ENCODE data around the gene GLTP.

Gene GLTP

GRCh38 chr12:109835827-109836226 lies 44.5 kb downstream of the GLTP start:
- Histone ChIP-seq H3K4me3 (ENCODE audit: low read length) (no peak overlapping the region), H3K27me3 (ENCODE audit: control insufficient read depth, insufficient read depth, low read length) (peaks cover 4% of the 10 kb centered on the region), H3K9me3 (ENCODE audit: control insufficient read depth, low read depth, low read length) (no peaks in the 10 kb centered on the region), H3K27ac (ENCODE audit: low read length) (no peak overlapping the region), H3K36me3 (ENCODE audit: control insufficient read depth, low read depth, low read length) (no peaks in the 10 kb centered on the region), H3K9ac (ENCODE audit: low read length) (no peak overlapping the region), H3K4me1 (ENCODE audit: control insufficient read depth, low read depth, low read length) (no peaks in the 10 kb centered on the region)

- Histone ChIP-seq H3K4me3 (ENCODE audit: low read length) (peak within 1 kb of the TSS; percentile 46), H3K9ac (ENCODE audit: low read length) (no peak within 1 kb of the TSS), H3K9me3 (ENCODE audit: control insufficient read depth, low read depth, low read length) (no peaks in the 10 kb centered on the region), H3K4me1 (ENCODE audit: control insufficient read depth, low read depth, low read length) (no peaks in the 10 kb centered on the region), H3K36me3 (ENCODE audit: control insufficient read depth, low read depth, low read length) (no peaks in the 10 kb centered on the region), H3K27ac (ENCODE audit: low read length) (no peak within 1 kb of the TSS), H3K27me3 (ENCODE audit: control insufficient read depth, insufficient read depth, low read length) (peaks cover 4% of the 10 kb centered on the region)
Measured at GRCh38 chr12:109833307-109834189, 46.8 kb downstream of the GLTP start, which contains the start of gene TRPV4. TSS of gene TRPV4 (minus strand) at chr12:109833398. CDS start at chr12:109814796, 18,602 bp downstream.

- H3K36me3 ChIP-seq (ENCODE audit: control insufficient read depth, low read depth, low read length), result no peaks in the 10 kb centered on the region
- no peaks in the 10 kb centered on the region for H3K9me3 ChIP-seq (ENCODE audit: control insufficient read depth, low read depth, low read length)
- peaks cover 4% of the 10 kb centered on the region for H3K27me3 ChIP-seq (ENCODE audit: control insufficient read depth, insufficient read depth, low read length)
- no peak overlapping the region for H3K27ac ChIP-seq (ENCODE audit: low read length)
- no peaks in the 10 kb centered on the region for H3K4me1 ChIP-seq (ENCODE audit: control insufficient read depth, low read depth, low read length)
- H3K4me3 ChIP-seq (ENCODE audit: low read length), result peak overlapping the region; percentile 46
- H3K9ac ChIP-seq (ENCODE audit: low read length), result no peak overlapping the region
Measured at GRCh38 chr12:109832541-109833306, 47.6 kb downstream of the GLTP start.

- Histone ChIP-seq H3K4me1 (ENCODE audit: control insufficient read depth, low read depth, low read length) (no peaks in the 10 kb centered on the region), H3K9ac (ENCODE audit: low read length) (no peak overlapping the region), H3K27ac (ENCODE audit: low read length) (no peak overlapping the region), H3K9me3 (ENCODE audit: control insufficient read depth, low read depth, low read length) (no peaks in the 10 kb centered on the region), H3K27me3 (ENCODE audit: control insufficient read depth, insufficient read depth, low read length) (peaks cover 4% of the 10 kb centered on the region), H3K4me3 (ENCODE audit: low read length) (no peak overlapping the region), H3K36me3 (ENCODE audit: control insufficient read depth, low read depth, low read length) (no peaks in the 10 kb centered on the region)
Measured at GRCh38 chr12:109831929-109832328, 48.4 kb downstream of the GLTP start.

- no peak overlapping the region for H3K27ac ChIP-seq (ENCODE audit: low read length)
- H3K4me3 ChIP-seq (ENCODE audit: low read length), result no peak overlapping the region
- no peaks in the 10 kb centered on the region for H3K9me3 ChIP-seq (ENCODE audit: control insufficient read depth, low read depth, low read length)
- H3K4me1 ChIP-seq (ENCODE audit: control insufficient read depth, low read depth, low read length), result no peaks in the 10 kb centered on the region
- H3K9ac ChIP-seq (ENCODE audit: low read length), result no peak overlapping the region
- peaks cover 4% of the 10 kb centered on the region for H3K27me3 ChIP-seq (ENCODE audit: control insufficient read depth, insufficient read depth, low read length)
- H3K36me3 ChIP-seq (ENCODE audit: control insufficient read depth, low read depth, low read length), result no peaks in the 10 kb centered on the region
Measured at GRCh38 chr12:109831365-109831764, 49.0 kb downstream of the GLTP start.

GRCh38 chr12:109830718-109831117 lies 49.6 kb downstream of the GLTP start:
- H3K4me1 ChIP-seq (ENCODE audit: control insufficient read depth, low read depth, low read length), result no peaks in the 10 kb centered on the region
- no peak overlapping the region for H3K27ac ChIP-seq (ENCODE audit: low read length)
- H3K9me3 ChIP-seq (ENCODE audit: control insufficient read depth, low read depth, low read length), result no peaks in the 10 kb centered on the region
- no peaks in the 10 kb centered on the region for H3K36me3 ChIP-seq (ENCODE audit: control insufficient read depth, low read depth, low read length)
- no peak overlapping the region for H3K4me3 ChIP-seq (ENCODE audit: low read length)
- peaks cover 4% of the 10 kb centered on the region for H3K27me3 ChIP-seq (ENCODE audit: control insufficient read depth, insufficient read depth, low read length)
- H3K9ac ChIP-seq (ENCODE audit: low read length), result no peak overlapping the region

- Histone ChIP-seq H3K9ac (ENCODE audit: low read length) (no peak overlapping the region), H3K36me3 (ENCODE audit: control insufficient read depth, low read depth, low read length) (no peaks in the 10 kb centered on the region), H3K9me3 (ENCODE audit: control insufficient read depth, low read depth, low read length) (no peaks in the 10 kb centered on the region), H3K4me3 (ENCODE audit: low read length) (no peak overlapping the region), H3K27ac (ENCODE audit: low read length) (no peak overlapping the region), H3K27me3 (ENCODE audit: control insufficient read depth, insufficient read depth, low read length) (peaks cover 4% of the 10 kb centered on the region), H3K4me1 (ENCODE audit: control insufficient read depth, low read depth, low read length) (no peaks in the 10 kb centered on the region)
Measured at GRCh38 chr12:109830267-109830666, 50.1 kb downstream of the GLTP start.

GRCh38 chr12:109829667-109830066 lies 50.7 kb downstream of the GLTP start:
- Histone ChIP-seq H3K9me3 (ENCODE audit: control insufficient read depth, low read depth, low read length) (no peaks in the 10 kb centered on the region), H3K36me3 (ENCODE audit: control insufficient read depth, low read depth, low read length) (no peaks in the 10 kb centered on the region), H3K27ac (ENCODE audit: low read length) (no peak overlapping the region), H3K9ac (ENCODE audit: low read length) (no peak overlapping the region), H3K27me3 (ENCODE audit: control insufficient read depth, insufficient read depth, low read length) (peaks cover 4% of the 10 kb centered on the region), H3K4me1 (ENCODE audit: control insufficient read depth, low read depth, low read length) (no peaks in the 10 kb centered on the region), H3K4me3 (ENCODE audit: low read length) (no peak overlapping the region)

GRCh38 chr12:109828754-109829511 lies 51.4 kb downstream of the GLTP start:
- H3K9me3 ChIP-seq (ENCODE audit: control insufficient read depth, low read depth, low read length), result no peaks in the 10 kb centered on the region
- H3K27me3 ChIP-seq (ENCODE audit: control insufficient read depth, insufficient read depth, low read length), result peaks cover 4% of the 10 kb centered on the region
- H3K36me3 ChIP-seq (ENCODE audit: control insufficient read depth, low read depth, low read length), result no peaks in the 10 kb centered on the region
- H3K4me1 ChIP-seq (ENCODE audit: control insufficient read depth, low read depth, low read length), result no peaks in the 10 kb centered on the region
- no peak overlapping the region for H3K27ac ChIP-seq (ENCODE audit: low read length)
- H3K9ac ChIP-seq (ENCODE audit: low read length), result no peak overlapping the region
- H3K4me3 ChIP-seq (ENCODE audit: low read length), result no peak overlapping the region

GRCh38 chr12:109827566-109828550 lies 52.5 kb downstream of the GLTP start:
- Histone ChIP-seq H3K36me3 (ENCODE audit: control insufficient read depth, low read depth, low read length) (no peaks in the 10 kb centered on the region), H3K27ac (ENCODE audit: low read length) (no peak overlapping the region), H3K9ac (ENCODE audit: low read length) (no peak overlapping the region), H3K27me3 (ENCODE audit: control insufficient read depth, insufficient read depth, low read length) (peaks cover 2% of the 10 kb centered on the region), H3K4me1 (ENCODE audit: control insufficient read depth, low read depth, low read length) (no peaks in the 10 kb centered on the region), H3K4me3 (ENCODE audit: low read length) (no peak overlapping the region), H3K9me3 (ENCODE audit: control insufficient read depth, low read depth, low read length) (no peaks in the 10 kb centered on the region)

Data from iPS-18a (cell line).